ENCODE measurements around the gene CTSO. TPM values are rescaled to one million over a fixed set of nuclear protein-coding genes. Genes with fewer than 3 reads are reported as not detected.

The CTSO gene
- total RNA-seq, 5 donors from 2014 or later (not counting 1 experiment from before 2014, with no cell fraction given), result 10.4 to 14.1 (median 10.5) TPM

GRCh38 chr4:155959417-155959816 is 5.8 kb upstream of the CTSO start:
- peaks cover 14 to 26% of the 10 kb centered on the region in 2 donors for H3K27me3 Mint-ChIP-seq
- WGBS (ENCODE audit: insufficient coverage), result 44% methylated on average over 1 of the region's 4 CpGs

GRCh38 chr4:155956461-155956860 is 2.8 kb upstream of the CTSO start:
- WGBS (ENCODE audit: insufficient coverage), result 72% methylated on average over 2 of the region's 2 CpGs
- Mint-ChIP-seq H3K36me3 (no peaks in the 10 kb centered on the region), H3K4me1 (peaks cover 27% of the 10 kb centered on the region in 3 donors), H3K27me3 (peaks cover 14 to 26% of the 10 kb centered on the region in 2 donors), H3K4me3 (no peak overlapping the region), H3K27ac (no peak overlapping the region), H3K9me3 (no peaks in the 10 kb centered on the region)
- Histone ChIP-seq H3K27me3 (replicated peaks in 1 of 2; ENCODE audit: control insufficient read depth in 2 of 2, extremely low read depth in 1 of 2, insufficient read depth in 2 of 2, low read length in 1 of 2) (peaks cover 0 to 4% of the 10 kb centered on the region in 2 experiments), H3K27ac (ENCODE audit: low read length) (no peak overlapping the region), H3K9me3 (no peaks in the 10 kb centered on the region), H3K4me1 (ENCODE audit: control insufficient read depth in 1 of 2, extremely low read depth in 1 of 2, insufficient read depth in 2 of 2, low read length in 2 of 2) (peaks cover 0 to 9% of the 10 kb centered on the region in 2 experiments), H3K4me3 (ENCODE audit: control insufficient read depth in 1 of 2, extremely low read depth in 1 of 2, low read length in 1 of 2) (no peak overlapping the region), H3K36me3 (ENCODE audit: control insufficient read depth in 2 of 2, extremely low read depth in 1 of 2, insufficient read depth in 1 of 2, low read length in 1 of 2) (no peaks in the 10 kb centered on the region)
- ChIA-PET CTCF (interaction anchor here in 1 of 2 donors (0.6 kb wide), 1 partner anchor 1248 kb away, joined by 6 read pairs; no protein-coding TSS in a partner anchor), POLR2A (no interaction called here)
- DNase-seq (no peak), ATAC-seq (replicated peaks in 1 of 4) (no peak)

More at GRCh38 chr4:155959417-155959816, 5.8 kb upstream of the CTSO start:
- Histone ChIP-seq H3K4me1 (ENCODE audit: control insufficient read depth in 1 of 2, extremely low read depth in 1 of 2, insufficient read depth in 2 of 2, low read length in 2 of 2) (no peaks in the 10 kb centered on the region), H3K27me3 (replicated peaks in 1 of 2; ENCODE audit: control insufficient read depth in 2 of 2, extremely low read depth in 1 of 2, insufficient read depth in 2 of 2, low read length in 1 of 2) (peaks cover 0 to 4% of the 10 kb centered on the region in 2 experiments), H3K36me3 (ENCODE audit: control insufficient read depth in 2 of 2, extremely low read depth in 1 of 2, insufficient read depth in 1 of 2, low read length in 1 of 2) (no peaks in the 10 kb centered on the region), H3K4me3 (ENCODE audit: control insufficient read depth in 1 of 2, extremely low read depth in 1 of 2, low read length in 1 of 2) (no peak overlapping the region), H3K9me3 (no peaks in the 10 kb centered on the region), H3K27ac (ENCODE audit: low read length) (no peak overlapping the region)
- Mint-ChIP-seq H3K9me3 (no peaks in the 10 kb centered on the region), H3K4me3 (no peak overlapping the region), H3K36me3 (no peaks in the 10 kb centered on the region), H3K27ac (no peak overlapping the region), H3K4me1 (peaks cover 10 to 12% (median 10%) of the 10 kb centered on the region in 3 donors)
- ChIA-PET CTCF (no interaction called here), POLR2A (no interaction called here)
- ATAC-seq (replicated peaks in 1 of 4), result no peak
- DNase-seq, result no peak

- peaks cover 0 to 9% of the 10 kb centered on the region in 2 experiments for H3K4me1 ChIP-seq (ENCODE audit: control insufficient read depth in 1 of 2, extremely low read depth in 1 of 2, insufficient read depth in 2 of 2, low read length in 2 of 2)
- ATAC-seq (replicated peaks in 1 of 4) (no peak), DNase-seq (no peak)
- ChIA-PET POLR2A (no interaction called here), CTCF (no interaction called here)
- H3K36me3 ChIP-seq (ENCODE audit: control insufficient read depth in 2 of 2, extremely low read depth in 1 of 2, insufficient read depth in 1 of 2, low read length in 1 of 2), result no peaks in the 10 kb centered on the region
- H3K27me3 Mint-ChIP-seq, result peaks cover 14 to 22% of the 10 kb centered on the region in 2 donors
- H3K4me3 ChIP-seq (ENCODE audit: control insufficient read depth in 1 of 2, extremely low read depth in 1 of 2, low read length in 1 of 2), result no peak overlapping the region
- WGBS (ENCODE audit: insufficient coverage), result no CpG with 5 or more reads among the region's 4 CpGs
- no peak overlapping the region for H3K27ac ChIP-seq (ENCODE audit: low read length)
- H3K27ac Mint-ChIP-seq, result peak overlapping the region; percentile 100
- no peaks in the 10 kb centered on the region for H3K9me3 Mint-ChIP-seq
- peaks cover 28 to 31% (median 30%) of the 10 kb centered on the region in 3 donors for H3K4me1 Mint-ChIP-seq
- peaks cover 0 to 4% of the 10 kb centered on the region in 2 experiments for H3K27me3 ChIP-seq (replicated peaks in 1 of 2; ENCODE audit: control insufficient read depth in 2 of 2, extremely low read depth in 1 of 2, insufficient read depth in 2 of 2, low read length in 1 of 2)
- no peaks in the 10 kb centered on the region for H3K9me3 ChIP-seq
- H3K36me3 Mint-ChIP-seq, result no peaks in the 10 kb centered on the region
- peak overlapping the region; percentile 37 to 99 (median 96) for H3K4me3 Mint-ChIP-seq
These were observed 1.3 kb upstream of the CTSO start for GRCh38 chr4:155954939-155955338.

- Histone ChIP-seq H3K27ac (ENCODE audit: low read length) (peak overlapping the region; percentile 88), H3K9me3 (no peaks in the 10 kb centered on the region), H3K4me3 (ENCODE audit: control insufficient read depth in 1 of 2, extremely low read depth in 1 of 2, low read length in 1 of 2) (peak overlapping the region; percentile 70 to 88), H3K4me1 (ENCODE audit: control insufficient read depth in 1 of 2, extremely low read depth in 1 of 2, insufficient read depth in 2 of 2, low read length in 2 of 2) (peaks cover 0 to 9% of the 10 kb centered on the region in 2 experiments), H3K27me3 (replicated peaks in 1 of 2; ENCODE audit: control insufficient read depth in 2 of 2, extremely low read depth in 1 of 2, insufficient read depth in 2 of 2, low read length in 1 of 2) (peaks cover 0 to under 1% of the 10 kb centered on the region in 2 experiments), H3K36me3 (ENCODE audit: control insufficient read depth in 2 of 2, extremely low read depth in 1 of 2, insufficient read depth in 1 of 2, low read length in 1 of 2) (no peaks in the 10 kb centered on the region)
- 97% methylated on average over 6 of the region's 11 CpGs for WGBS (ENCODE audit: insufficient coverage)
- ATAC-seq (replicated peaks in 1 of 4), result peak in 1 of 4 experiments; percentile 1
- POLR2A ChIA-PET, result interaction anchor here in 1 of 2 donors (0.6 kb wide), 1 partner anchor 1147 kb away, joined by 3 read pairs; no protein-coding TSS in a partner anchor
- Mint-ChIP-seq H3K27me3 (peaks cover 11 to 17% of the 10 kb centered on the region in 2 donors), H3K9me3 (no peaks in the 10 kb centered on the region), H3K4me1 (peaks cover 31 to 36% (median 34%) of the 10 kb centered on the region in 3 donors), H3K4me3 (peak overlapping the region; percentile 96 to 99 (median 99)), H3K27ac (peak overlapping the region; percentile 100), H3K36me3 (no peaks in the 10 kb centered on the region)
- CTCF ChIA-PET, result interaction anchor here (0.9 to 2.2 kb wide), 6 partner anchors 11 to 1406 kb away, joined by 3 to 9 read pairs (median 5); partner anchors contain the start of gene PLRG1 (in 1 of the 2)
- peak in 3 of 35 experiments; percentile 2 to 14 (median 3) for DNase-seq
These were observed 536 bp upstream of the CTSO start for GRCh38 chr4:155954118-155954685.

- peak overlapping the region; percentile 18 to 44 for H3K27ac Mint-ChIP-seq
- H3K27ac ChIP-seq (ENCODE audit: low read length), result no peak overlapping the region
- no peaks in the 10 kb centered on the region for H3K36me3 Mint-ChIP-seq
- H3K27me3 Mint-ChIP-seq, result peaks cover 2% of the 10 kb centered on the region in 2 donors
- no peaks in the 10 kb centered on the region for H3K27me3 ChIP-seq (replicated peaks in 1 of 2; ENCODE audit: control insufficient read depth in 2 of 2, extremely low read depth in 1 of 2, insufficient read depth in 2 of 2, low read length in 1 of 2)
- no peaks in the 10 kb centered on the region for H3K9me3 ChIP-seq
- WGBS (ENCODE audit: insufficient coverage), result 100% methylated on average over 4 of the region's 6 CpGs
- ChIA-PET CTCF (interaction anchor here (1.1 to 2.2 kb wide), 4 partner anchors 14 to 1400 kb away, joined by 3 to 8 read pairs (median 4); no protein-coding TSS in a partner anchor), POLR2A (no interaction called here)
- no peak for DNase-seq
- no peak for ATAC-seq (replicated peaks in 1 of 4)
- H3K36me3 ChIP-seq (ENCODE audit: control insufficient read depth in 2 of 2, extremely low read depth in 1 of 2, insufficient read depth in 1 of 2, low read length in 1 of 2), result no peaks in the 10 kb centered on the region
- no peak overlapping the region for H3K4me3 ChIP-seq (ENCODE audit: control insufficient read depth in 1 of 2, extremely low read depth in 1 of 2, low read length in 1 of 2)
- no peaks in the 10 kb centered on the region for H3K9me3 Mint-ChIP-seq
- H3K4me1 Mint-ChIP-seq, result peaks cover 37 to 43% (median 38%) of the 10 kb centered on the region in 3 donors
- peak overlapping the region; percentile 22 to 64 (median 63) for H3K4me3 Mint-ChIP-seq
- H3K4me1 ChIP-seq (ENCODE audit: control insufficient read depth in 1 of 2, extremely low read depth in 1 of 2, insufficient read depth in 2 of 2, low read length in 2 of 2), result peaks cover 0 to 9% of the 10 kb centered on the region in 2 experiments
These were observed 1.2 kb downstream of the CTSO start for GRCh38 chr4:155952501-155952901.

- DNase-seq, result no peak
- no peaks in the 10 kb centered on the region for H3K36me3 ChIP-seq (ENCODE audit: control insufficient read depth in 2 of 2, extremely low read depth in 1 of 2, insufficient read depth in 1 of 2, low read length in 1 of 2)
- H3K27ac ChIP-seq (ENCODE audit: low read length), result no peak overlapping the region
- peaks cover 0 to 9% of the 10 kb centered on the region in 2 experiments for H3K4me1 ChIP-seq (ENCODE audit: control insufficient read depth in 1 of 2, extremely low read depth in 1 of 2, insufficient read depth in 2 of 2, low read length in 2 of 2)
- ChIA-PET CTCF (interaction anchor here in 1 of 2 donors (0.7 kb wide), 1 partner anchor 43 kb away, joined by 3 read pairs; no protein-coding TSS in a partner anchor), POLR2A (no interaction called here)
- H3K4me3 ChIP-seq (ENCODE audit: control insufficient read depth in 1 of 2, extremely low read depth in 1 of 2, low read length in 1 of 2), result no peak overlapping the region
- H3K27me3 ChIP-seq (replicated peaks in 1 of 2; ENCODE audit: control insufficient read depth in 2 of 2, extremely low read depth in 1 of 2, insufficient read depth in 2 of 2, low read length in 1 of 2), result no peaks in the 10 kb centered on the region
- no peaks in the 10 kb centered on the region for H3K36me3 Mint-ChIP-seq
- H3K27ac Mint-ChIP-seq, result no peak overlapping the region
- H3K9me3 Mint-ChIP-seq, result no peaks in the 10 kb centered on the region
- H3K4me3 Mint-ChIP-seq, result no peak overlapping the region
- ATAC-seq (replicated peaks in 1 of 4), result no peak
- H3K4me1 Mint-ChIP-seq, result peaks cover 37 to 46% (median 38%) of the 10 kb centered on the region in 3 donors
- no peaks in the 10 kb centered on the region for H3K27me3 Mint-ChIP-seq
- no peaks in the 10 kb centered on the region for H3K9me3 ChIP-seq
- WGBS (ENCODE audit: insufficient coverage), result no CpG with 5 or more reads among the region's 6 CpGs
These were observed 3.2 kb downstream of the CTSO start for GRCh38 chr4:155950461-155950860.
